GM08714 (cell line): ENCODE measurements around the gene KISS1R.

ENCODE experiments used
- H3K4me3 ChIP-seq: fragments of 200-500 bp; sonication (Bioruptor generic); 2 replicates; pipeline ENCODE4 v1.5.1; 2014; ENCODE audit warnings: mild to moderate bottlenecking, low read length, inconsistent platforms
- ZNF274 ChIP-seq: IDR thresholded peaks from 2 replicates; pipeline ENCODE4 v1.6.1; 2012; ENCODE audit warnings: mild to moderate bottlenecking, low read depth, low read length

Gene KISS1R

DNA sequence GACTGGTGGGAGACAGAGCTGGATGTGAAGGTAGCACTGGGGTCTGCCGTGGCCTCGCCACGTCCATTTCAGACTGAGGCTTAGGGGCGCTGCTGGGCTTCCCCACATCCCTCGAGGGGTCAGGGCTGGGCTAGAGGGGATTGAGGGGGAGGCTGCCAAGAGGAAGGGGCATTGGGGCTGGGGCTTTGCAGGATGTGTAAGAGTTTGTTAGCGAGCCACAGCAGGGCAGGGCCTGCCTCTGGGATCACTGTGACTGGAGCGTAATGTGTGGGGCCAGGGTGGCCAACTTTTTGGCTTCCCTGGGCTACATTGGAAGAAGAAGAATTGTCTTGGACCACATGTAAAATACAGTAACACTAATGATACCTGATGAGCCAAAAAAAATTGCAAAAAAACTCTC, 22.8 kb downstream of the KISS1R start:
- no peak for TF ChIP-seq ZNF274
- H3K4me3 ChIP-seq: no peak overlapping the region; the same call in 1 of the 2 replicates

DNA sequence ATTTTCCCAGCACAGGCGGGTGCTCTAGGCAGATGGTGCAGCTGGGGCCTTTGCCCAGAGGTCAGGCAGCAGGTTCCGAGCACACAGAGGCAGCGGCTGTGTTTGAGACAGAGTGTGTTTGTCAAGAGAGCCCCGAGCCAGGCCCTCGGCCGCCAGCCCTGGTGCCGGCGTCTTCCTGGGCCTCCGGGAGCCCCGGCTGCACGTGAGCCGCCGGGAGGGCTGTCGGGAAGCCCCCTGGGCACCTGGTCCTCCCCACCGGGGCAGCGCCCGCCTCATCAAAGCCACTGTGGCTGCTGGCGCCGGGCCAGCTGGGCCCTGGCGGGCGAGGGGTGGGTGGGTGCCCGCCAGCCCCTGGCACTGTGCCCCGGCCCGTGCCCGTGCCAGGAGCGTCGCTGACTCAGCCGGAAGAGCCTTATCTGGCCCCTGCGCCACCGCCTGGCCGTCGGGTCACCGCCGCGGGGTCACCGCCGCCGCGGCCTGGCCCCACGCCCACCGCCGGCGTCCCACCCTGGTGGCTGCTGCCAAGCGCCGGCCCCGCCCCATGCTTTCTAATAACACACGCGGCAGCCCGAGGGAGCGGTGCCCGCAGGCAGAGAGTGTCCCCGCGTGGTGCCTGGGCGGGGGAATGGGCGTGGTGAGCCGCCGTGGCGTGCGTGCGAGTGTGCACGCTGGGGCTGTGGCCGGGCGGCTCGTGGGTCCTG, 23.6 kb downstream of the KISS1R start:
- no peak for TF ChIP-seq ZNF274
- H3K4me3 ChIP-seq: peak overlapping the region; percentile 14; the same call in 1 of the 2 replicates

DNA sequence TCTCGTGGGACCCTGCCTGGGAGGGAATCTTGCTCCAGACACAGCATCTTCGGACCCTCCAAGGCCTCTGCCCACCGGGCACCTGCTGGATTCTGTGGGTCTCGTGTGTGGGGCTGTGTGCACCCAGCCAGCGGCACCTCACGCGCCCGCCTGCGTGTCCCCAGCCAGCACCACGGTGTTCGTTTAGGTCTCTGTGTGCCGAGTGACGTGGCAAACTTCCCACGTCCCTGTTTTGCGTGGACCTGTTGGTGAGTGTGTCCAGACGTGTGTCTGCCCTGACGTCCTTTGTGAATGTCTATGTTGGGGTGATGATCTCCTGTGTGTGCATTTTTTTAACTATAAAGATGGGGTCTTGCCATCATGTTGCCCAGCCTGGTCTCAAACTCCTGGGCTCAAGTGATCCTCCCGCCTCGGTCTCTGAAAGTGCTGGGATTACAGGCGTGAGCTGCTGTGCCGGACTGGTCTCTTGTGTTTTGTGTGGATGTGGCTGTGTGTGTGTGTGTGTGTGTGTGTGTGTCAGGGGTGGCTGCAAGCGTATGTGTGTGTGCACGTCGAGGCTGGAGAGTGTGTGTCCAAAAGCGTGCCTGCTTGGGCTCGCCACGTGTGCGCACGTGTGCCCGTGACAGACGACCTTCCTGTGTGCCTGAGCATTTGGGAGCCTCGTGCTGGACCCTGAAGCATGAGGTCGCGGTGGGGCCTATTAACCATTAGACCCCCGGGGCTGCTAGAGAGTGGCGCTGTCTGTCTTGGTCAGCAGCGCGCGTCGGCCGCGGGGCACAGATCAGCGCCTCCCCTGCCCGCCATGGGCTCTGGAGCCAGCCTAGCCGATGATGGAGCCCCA, 24.4 kb downstream of the KISS1R start:
- no peak for TF ChIP-seq ZNF274
- no peak overlapping the region for H3K4me3 ChIP-seq

DNA sequence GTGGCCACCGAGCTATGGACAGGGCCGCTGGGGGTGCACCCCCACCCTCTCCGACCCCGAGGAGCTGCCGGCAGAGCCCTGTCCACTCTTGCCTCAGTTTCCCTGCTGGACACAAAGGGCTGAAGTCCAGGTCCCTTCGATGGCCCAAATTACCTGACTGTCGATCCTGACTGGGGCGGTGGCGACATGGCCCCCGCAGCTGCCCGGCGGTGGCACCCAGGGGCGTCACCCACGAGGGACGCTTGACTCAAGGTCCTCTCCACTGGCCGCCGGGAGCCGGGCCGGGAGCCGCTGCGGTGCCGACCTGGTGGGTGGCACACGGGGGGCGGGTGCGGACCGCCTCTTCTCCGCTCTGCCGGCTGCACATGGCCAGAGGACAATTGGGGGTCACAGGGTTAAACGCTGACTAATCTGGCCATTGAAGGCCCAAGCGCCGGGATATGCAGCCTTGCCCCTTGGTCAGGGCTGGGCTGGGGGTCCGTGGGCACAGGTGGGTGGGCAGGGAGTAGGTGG, 25.1 kb downstream of the KISS1R start:
- no peak for TF ChIP-seq ZNF274
- H3K4me3 ChIP-seq: no peak overlapping the region

DNA sequence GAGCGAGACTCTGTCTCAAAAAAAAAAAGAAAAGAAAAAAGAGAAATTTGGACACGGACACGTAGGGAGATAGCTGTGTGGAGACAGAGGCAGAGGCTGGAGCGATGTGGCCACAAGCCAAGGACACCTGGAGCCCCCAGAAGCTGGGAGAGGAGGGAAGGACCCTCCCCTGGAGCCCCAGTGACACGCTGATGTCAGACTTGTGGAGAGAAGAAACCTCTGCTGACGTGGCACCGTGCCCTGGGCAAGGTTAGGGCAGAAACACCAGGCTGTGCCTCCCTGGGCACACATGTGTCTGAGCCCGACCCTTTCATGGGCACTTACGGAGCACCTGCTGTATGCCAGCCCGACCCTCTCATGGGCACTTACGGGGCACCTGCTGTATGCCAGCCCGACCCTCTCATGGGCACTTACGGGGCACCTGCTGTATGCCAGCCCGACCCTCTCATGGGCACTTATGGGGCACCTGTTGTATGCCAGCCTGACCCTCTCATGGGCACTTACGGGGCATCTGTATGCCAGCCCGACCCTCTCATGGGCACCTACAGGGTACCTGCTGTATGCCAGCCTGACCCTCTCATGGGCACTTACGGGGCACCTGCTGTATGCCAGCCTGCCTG, 26.5 kb downstream of the KISS1R start:
- TF ChIP-seq ZNF274: no peak
- no peak overlapping the region for H3K4me3 ChIP-seq

DNA sequence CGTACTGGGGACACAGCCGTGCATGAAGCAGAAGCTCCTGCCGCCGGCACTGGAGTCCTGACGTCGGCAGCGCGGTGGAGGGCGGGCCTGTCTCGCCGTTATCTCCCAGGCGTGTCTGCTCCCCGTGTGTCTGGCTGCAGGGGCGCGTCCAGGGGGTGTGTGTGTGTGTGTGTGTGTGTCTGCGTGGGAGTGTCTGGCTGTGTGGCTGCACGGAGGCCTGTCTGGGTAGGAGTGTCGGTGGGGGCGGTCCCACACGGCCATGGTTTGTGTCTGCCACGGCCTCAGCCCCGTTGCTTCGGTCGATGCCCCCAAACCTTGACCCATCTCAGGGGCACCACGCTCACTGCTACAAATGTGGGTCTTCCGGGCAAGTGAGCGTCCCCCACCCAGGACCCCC, 27.0 kb downstream of the KISS1R start:
- TF ChIP-seq ZNF274: no peak
- H3K4me3 ChIP-seq: no peak overlapping the region

DNA sequence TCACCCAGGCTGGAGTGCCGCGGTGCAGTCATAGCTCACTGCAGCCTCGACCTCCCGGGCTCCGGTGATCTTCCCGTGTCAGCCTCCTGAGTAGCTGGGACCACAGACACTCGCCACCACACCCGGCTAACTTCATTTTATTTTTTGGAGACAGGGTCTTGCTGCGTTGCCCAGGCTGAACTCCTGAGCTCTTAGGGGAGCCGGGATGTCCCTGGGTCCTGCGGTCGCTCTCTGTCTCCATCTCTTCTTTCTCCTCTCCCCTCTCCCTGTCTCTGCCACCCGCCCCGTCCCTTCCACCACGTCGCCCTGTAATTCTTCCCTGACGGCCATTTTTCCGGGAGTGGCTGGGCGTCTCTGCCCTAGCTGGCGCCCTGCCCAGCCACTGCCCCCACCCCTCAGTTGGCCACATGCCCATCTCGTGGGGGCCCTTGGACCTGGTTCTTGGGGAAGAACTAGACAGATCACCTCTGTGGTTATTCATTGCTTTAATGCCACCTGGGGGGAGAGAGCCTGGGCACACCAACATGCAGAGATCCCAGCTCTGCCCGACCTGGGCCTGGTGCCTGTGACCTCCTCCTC, 27.6 kb downstream of the KISS1R start:
- no peak for TF ChIP-seq ZNF274
- no peak overlapping the region for H3K4me3 ChIP-seq

DNA sequence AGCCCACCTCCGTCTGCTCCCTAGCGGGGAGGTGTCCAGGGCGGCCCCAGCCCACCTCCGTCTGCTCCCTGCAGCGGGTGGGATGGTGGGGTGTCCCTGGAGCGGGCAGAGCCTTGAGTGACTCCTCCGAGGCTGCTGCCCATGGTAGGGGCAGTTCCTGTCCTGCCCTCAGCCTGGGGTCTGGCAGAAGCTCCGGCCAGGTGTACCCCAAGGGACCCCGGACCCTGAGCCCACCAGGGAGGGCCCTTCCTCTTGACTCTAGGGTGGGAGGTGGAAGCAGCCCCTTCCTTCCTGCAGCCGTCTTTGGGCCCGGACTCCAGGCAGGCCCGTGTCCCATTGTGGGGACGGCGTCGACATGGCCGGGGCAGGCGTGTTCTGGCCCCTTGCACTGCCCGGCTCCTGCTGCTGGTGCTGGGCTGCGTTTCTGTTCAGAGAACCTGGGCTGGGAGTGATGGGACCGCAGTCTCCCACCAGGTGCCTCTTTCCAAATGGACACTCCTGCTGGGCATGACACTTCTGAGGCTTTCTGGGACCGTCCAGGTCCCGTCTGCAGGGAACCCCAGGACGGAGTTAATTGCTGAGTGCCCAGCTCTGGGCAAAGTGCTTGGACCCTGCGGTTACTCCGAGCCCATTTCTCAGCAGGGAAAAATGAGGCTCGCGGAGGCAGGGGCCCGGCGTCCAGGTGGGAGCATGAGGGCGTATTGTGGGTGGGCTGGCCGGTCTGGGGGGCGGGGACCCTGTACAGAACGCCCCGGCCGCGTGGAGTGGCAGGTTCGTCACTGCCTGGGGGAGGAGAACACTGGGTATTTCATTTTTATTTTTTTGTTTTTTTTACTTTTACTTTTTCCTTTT, 28.5 kb downstream of the KISS1R start:
- no peak for TF ChIP-seq ZNF274

DNA sequence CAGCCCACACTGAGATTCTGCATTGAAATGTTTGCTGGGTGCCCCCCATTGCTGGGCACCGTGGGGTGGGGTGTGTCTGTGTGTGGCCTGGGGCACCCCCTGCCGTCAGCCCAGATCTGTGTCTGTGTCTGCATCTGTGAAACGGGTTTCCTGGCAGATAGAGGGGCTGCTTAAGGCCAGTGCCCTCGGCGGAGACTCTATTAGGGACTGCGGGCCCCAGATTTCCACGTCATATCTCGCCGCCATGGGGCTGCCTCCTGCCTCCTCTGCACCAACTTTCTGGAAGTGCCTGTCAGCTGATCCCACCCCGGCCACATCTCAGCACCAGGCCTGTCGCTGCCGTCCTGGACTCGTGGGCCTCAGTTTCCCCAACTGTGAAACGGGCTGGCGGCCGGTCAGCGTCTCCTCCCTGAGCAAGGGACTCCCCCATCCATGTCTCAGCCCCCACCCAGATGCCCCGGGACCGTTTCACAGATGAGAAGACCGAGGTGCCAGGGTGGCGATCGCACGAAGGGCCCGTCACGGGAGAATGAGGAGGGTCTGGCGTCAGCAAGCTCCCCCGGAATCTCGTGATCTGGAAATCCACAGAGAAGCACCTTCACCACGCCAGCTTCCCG, 30.1 kb downstream of the KISS1R start:
- H3K4me3 ChIP-seq: no peak overlapping the region; the same call in 1 of the 2 replicates
- no peak for TF ChIP-seq ZNF274

More for the DNA sequence above, 28.5 kb downstream of the KISS1R start:
- H3K4me3 ChIP-seq: no peak overlapping the region

DNA sequence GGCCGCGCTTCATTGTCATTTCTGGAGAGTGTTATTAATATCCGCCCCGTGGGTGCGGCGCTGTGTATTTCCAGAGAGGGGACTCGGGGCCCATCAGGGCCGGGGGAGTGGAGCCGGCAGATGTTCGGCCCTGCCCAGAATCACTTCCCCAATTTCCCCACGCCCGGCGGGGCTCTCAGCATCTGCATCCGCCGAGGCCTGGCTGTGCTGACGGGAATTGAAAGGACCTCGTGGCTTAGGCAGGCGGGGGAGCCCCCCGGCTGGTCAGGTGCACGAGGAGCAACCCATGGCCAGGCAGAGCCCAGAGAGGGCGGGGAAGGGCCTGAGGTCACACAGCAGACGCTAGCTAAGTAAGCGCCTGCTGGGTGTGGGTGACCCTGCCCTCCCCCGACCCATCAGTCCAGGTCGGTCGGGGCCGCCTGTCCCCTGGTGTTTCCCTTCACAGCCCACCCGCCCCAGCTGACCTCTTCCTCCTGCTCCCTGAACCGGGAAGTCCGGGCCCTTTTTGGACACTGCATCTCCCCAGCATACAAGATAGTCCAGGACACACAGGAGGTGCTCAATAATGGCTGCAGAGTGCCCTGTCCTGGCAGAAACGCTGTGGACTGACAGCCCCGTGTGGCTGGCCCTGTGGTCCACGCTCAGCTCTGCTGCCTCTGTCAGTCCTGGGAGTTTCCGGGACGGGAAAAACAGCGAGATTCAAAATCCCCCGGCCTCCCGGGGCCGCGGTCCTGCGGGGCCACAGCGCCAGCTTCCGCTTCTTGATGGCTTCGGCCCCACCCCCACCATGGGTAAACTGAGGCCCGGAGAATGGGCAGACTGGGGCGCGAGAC, 30.8 kb downstream of the KISS1R start:
- H3K4me3 ChIP-seq: no peak overlapping the region; the same call in 1 of the 2 replicates
- TF ChIP-seq ZNF274: no peak

DNA sequence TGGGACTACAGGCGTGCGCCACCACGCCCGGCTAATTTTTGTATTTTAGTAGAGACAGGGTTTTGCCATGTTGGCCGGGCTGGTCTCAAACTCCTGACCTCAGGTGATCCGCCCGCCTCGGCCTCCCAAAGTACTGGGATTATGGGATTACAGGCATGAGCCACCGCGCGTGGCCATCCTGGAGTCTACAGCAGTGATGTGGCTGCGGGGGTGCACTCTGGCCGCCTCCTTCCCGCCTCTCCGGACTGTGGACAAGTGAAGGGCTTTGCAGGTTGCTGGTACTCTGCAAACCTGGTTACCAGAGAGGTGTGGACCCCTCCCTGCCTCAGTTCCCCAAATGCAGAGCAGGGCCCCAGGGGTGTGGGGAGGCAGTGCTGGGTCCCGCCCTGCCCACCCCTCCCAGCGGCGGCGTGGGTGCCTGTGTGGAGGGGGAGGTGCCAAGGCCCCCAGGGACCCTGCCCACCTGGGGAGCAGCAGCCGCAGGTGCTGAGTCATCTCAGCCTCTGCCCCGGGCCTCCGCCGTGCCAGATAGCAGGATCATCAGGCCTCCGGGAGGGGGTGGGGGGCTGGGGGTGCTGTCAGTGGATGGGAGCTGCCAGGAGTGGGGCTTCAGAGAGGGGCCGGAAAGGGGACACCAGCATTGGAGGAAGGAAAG, 31.8 kb downstream of the KISS1R start:
- no peak overlapping the region for H3K4me3 ChIP-seq
- no peak for TF ChIP-seq ZNF274
